ENCODE measurements around the gene STAB2.

STAB2 gene

DNA sequence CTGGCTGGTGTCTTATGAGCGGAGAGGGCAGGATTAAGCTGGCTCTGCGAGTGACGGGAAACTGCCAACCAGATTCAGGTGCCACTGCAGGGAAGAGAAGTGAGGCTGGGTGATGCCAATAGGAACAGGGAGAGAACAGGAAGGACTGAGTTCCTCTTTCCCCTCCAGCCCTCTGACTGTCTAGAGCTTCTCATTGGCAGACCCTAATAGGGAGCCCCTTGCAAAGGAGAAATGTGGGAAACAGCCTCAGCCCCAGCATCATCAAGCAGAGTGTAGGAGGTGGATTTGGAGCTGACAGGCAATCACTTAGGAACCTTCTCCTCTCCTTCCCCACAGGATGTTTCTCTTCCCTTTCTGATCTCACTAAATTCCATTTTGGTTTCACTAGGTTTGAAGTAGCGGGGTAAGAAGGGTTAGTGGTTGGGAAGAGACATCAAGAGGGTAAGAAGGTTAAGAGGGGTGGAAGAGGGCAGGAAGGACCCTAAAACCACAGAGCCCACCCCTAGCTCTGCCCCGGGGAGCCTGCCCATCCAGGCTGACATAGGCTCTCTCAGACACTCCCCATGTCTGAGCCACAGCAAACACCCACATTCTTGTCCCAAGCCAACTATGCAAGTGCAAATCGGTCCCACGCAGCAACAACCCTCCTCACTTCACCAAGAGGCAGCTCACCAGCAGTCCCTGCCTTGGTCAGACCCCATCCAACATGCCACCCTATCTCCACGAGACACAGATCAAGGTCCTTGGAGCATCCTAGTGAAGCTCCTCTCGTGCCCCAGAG, 111.1 kb downstream of the STAB2 start:
- no peak for FAIRE-seq

DNA sequence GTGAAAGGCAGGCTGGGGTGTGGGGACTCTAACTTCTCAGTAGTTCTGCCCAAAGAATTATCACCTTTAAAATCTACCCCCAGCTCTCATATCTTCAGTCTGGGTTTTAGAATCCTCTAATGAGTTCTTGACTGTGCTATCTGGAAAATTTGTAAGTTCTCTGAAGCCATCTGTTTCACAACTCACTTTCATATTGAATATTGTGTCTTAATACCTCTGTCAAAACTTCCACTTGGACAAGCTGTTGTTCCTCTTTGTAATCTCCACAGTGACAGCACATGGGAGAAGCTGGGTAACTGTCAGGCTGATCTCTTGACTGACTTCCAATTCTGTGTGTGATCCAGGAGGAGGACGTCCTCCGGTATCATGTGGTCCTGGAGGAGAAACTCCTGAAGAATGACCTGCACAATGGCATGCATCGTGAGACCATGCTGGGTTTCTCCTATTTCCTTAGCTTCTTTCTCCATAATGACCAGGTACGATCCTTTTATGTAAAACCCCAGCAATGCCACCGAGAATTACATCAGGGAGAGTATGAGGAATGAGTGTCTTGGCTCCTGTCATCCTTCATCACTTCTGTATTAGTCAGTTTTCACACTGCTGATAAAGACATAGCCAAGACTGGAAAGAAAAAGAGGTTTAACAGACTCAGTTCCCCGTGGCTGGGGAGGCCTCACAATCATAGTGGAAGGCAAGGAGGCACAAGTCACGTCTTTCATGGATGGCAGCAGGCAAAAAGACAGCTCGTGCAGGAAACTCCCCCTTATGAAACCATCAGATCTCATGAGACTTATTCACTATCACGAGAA, 111.9 kb downstream of the STAB2 start:
- FAIRE-seq: no peak

DNA sequence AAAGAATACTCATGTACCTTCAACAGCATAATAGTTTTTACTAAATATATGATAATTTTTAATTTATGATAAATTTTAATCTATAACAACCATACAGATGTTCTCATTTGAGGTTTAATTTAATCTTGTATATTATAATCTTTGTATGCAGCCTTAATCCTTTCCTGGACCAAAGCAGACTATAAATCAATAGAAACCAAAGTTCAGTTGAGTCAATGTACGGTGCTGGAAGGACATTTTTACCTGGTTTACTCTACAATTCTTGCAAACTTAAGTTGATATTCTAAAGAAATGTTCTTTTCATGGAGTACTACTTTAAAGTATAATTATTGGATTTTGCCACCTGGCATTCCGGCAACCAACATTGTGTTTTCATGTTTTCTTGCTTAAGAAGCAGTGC, 118.0 kb downstream of the STAB2 start:
- no peak for FAIRE-seq

DNA sequence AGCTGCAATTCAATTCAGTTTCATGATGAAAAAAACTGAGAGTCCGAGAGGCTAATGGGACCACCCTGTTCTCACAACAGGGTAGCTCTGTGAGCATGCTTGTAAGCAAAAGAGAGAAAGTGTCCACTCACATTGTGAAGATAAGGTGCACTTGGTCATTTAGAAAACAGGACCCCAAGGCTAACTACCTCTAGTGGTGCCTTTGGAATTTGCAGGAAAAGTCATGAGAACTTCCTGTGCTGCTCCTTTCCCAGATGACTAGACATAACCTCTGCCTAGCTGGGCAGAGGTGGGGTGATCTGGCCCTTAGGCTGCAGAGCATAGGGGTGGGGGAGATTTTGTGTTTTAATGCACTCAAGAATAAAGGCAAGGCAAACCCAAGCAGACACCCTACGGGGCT, 118.9 kb downstream of the STAB2 start:
- FAIRE-seq: no peak

DNA sequence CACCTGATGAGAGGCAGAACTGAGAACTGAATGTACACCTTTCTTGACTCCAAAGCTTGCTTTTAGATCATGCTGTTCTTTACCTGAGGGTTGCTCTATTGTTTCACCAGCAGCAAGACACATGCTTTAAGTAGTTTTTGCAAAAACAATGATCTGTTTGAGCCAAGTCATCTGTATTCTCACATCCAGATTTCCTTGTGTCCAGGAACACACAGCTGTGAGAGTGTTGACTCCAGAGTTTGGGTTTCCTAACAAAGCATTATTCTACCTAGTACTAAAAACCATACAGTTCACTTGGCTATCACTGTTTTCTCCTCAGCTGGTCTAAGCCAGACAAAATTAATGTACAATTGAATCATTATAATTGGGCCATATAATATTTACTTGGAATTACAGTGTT, 120.4 kb downstream of the STAB2 start:
- FAIRE-seq: no peak

DNA sequence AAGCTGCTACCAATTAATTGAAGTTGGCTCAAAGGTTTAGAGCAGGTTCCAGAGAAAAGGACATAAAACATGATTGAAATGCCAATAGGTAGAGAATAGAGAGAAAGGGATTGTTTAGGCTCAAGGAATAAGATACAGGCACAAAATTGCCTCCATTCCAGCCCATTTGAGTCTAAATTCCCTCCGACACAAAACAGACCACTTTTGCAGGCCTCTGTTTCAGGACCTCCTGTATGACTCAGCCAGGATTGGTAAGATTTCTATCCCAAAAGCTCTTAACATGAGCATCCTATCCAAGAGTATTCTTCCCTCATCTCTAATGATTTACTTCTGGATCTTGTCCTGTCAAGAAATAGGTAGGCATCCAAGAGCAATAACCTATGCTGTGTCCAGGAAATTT, 123.5 kb downstream of the STAB2 start:
- FAIRE-seq: no peak

DNA sequence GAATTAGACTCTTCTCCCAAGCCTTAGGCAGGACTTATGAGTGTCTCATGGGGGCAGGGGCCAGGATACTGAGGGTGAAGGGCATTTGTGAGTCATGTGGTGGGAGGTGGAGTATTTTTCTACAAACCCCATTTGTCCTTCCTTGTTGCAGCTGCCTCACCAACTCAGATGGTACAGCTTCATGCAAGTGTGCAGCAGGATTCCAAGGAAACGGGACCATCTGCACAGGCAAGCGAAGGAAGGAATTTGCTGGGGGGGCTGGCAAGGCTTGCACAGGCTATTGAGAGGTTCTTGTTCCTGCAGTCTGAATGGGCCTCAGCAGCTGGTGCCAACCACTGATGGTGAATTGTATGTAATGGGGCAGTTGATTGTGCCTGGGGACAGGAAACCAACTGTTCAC, 125.1 kb downstream of the STAB2 start:
- no peak for FAIRE-seq

DNA sequence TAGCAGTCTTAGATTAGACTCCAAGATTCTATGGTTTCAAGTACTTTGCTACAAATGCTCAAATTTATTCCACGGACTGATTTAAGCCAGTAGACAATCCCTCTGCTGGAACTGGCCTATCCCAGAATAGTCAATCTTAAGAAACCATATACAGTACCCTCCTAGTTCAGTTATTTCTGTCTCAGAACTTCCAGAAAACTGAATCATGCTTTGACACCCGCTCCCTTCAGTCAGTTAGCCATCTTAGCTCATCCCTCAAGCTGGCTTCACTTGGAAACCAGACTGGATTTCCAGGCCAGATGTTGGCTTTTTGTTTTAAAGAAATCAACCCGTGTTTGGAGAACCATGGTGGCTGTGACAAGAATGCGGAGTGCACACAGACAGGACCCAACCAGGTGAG, 128.4 kb downstream of the STAB2 start:
- FAIRE-seq: no peak

DNA sequence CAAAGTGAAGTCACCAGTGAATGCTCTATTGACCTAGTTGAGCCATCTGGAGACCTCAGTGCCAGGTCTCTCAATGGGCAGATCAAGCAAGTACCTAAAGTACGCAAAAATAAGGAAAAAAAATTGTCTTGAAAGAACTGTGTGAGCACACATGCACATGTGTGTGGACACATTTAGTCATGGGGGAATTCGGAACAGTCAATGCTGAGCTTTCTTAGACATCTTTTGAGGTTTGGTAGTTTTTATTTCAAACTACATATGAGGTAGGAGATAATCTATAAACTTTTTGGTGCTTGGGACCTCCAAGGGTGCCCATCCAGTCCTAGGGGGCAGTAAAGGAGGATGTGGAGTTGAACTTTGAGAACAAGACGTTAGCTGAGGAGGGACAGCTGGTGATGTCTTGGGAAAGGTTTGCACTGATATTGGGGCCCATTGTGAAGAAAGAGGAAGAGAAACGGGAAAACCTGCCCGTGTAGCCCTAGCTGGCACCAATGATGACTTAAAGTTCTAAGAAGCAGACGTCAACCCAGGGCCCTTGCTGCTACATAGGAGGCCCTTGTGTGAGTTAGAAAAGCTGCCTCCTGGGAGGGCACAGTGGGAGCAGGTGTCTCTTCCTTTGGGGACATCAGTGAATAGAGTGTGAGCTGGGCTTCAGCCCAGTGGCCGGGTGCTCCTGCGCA, 129.6 kb downstream of the STAB2 start:
- FAIRE-seq: no peak

DNA sequence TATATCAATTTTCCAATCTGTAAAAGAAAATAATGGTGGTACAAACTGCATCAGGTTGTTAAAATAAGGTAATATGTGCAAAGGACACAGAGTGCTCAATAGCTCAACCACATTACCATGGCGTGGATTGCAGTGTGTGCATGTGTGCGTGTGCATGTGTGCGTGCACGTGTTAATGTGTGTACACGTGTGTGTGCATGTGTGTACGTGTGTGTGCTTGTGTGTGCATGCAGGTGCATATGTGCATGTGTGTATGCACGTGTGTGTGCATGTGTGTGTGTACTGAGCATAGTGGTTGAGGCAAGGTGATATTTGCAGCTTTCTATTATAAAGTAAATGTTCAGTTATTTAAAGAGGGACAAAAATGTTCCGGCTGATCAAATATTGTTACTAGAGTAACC, 138.3 kb downstream of the STAB2 start:
- no peak for FAIRE-seq

DNA sequence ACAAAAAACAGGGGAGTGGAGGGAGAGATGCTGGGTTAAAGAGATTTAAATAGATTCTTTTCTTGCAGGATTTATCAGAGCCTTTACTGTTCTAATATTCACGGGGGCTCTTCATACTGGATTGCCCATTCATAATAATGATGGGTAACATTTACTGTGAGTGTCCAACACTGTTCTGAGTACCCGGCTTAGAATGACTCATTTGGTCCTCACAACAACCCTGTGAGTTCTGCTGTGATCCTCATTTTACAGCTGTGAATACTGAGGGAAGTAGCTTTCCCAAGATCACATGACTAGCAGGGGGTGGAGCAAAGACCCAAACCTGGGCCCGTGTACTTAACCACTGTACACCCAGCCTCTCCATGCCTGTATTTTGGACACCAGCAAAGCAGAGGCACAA, 140.6 kb downstream of the STAB2 start:
- no peak for FAIRE-seq

DNA sequence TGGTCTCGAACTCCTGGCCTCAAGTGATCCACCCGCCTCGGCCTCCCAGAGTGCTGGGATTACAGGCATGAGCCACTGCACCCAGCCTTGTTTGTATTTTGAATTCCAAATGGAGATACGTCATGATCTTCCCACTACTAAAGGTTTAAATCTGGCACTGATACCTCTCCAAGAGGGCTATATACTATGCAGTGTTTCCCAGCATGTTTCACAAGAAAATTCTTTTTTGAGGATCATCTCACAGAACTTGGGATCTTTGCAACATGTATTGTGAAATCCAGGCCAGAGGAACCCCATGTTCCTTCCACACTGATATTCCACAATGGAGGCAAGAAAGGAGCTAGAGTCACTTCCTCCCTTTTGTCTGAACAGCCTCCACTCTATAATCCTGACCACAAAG, 141.2 kb downstream of the STAB2 start:
- no peak for FAIRE-seq

DNA sequence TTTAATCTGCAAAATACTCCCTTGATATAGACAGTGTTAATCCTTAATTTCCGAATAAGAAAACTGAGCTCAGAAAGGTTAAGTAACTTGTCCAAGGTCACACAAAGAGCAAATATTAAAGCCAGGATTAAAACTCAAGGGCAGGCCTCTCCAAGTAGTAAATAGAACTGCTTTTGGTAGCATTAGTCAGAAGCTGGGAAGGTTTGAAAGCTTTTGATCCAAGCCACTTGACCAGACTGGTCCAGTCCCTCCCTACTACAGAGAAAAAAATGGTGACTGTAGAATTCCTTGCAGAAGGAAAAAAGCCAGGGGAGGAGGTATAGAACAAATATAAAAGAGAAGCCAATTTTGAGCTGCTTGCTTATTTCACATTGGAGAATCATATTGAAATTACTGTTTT, 142.4 kb downstream of the STAB2 start:
- FAIRE-seq: no peak

DNA sequence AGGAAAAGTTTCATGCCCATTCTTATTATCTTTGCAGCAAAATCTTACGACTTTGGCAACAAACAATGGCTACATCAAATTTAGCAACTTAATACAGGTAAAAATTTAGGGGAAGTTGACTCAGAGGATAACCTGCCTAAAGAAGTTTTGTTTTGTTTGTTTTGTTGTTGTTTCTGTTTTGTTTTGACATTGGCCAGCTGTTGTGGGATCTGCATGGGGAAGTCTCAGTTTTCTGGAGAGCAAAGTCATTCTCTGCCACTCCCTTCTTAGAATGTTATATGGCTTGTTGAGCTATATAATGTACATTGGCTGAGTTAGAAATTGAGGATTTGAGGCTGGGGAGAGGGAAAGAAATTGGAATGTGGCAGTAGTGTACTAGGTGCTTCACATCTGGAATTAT, 144.5 kb downstream of the STAB2 start:
- FAIRE-seq: no peak

DNA sequence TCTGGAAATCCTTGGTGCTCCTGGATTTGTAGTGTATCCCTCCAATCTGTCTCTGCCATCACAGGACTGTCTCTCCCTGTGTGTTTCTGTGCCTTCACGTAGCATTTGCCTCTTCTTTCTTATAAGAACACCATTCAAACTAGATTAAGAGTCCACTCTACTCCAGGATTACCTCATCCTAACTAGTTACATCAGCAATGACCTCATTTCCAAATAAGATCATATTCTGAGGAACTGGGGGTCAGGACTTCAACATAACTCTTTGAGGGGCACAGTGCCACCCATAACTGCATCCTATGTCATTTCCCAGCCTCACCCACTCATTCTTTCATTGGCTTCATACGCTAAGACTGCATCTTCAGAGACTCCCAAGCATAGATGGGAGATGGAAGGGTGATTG, 147.8 kb downstream of the STAB2 start:
- no peak for FAIRE-seq

DNA sequence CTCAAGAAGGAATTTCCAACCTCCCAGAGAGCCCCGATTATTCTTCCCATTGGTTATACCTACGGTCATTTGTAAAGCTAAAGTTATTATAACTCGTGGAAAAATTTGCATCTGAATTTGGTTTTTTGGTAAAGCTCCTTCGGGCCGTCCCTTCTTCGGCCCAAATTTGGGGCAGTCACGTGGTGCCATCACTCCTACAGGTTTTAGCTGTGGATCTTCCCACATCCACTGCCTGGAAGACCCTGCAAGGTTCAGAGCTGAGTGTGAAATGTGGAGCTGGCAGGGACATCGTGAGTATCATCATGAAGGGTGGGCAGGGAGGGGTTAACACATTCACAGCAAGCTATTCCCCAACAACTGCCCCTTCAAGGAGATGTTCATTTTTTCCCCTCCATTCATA, 148.2 kb downstream of the STAB2 start:
- FAIRE-seq: no peak

DNA sequence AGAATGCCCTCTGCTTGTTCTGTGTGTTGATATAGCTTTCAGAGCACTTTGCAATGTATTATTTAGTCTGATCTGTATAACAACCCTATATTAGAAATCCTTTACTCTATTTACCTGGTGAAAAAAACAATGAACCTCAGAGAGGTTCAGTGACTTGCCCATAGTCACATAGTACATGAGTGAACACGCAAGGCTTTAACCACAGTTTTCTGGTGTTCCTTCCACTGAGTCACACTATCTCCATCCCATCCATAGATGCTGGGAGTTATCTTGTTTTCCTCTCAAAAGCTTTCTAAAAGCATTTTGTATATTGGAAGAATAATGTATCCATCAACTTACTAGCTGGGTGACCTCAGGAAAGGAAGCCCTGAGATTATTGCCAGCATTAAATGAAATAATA, 149.5 kb downstream of the STAB2 start:
- no peak for FAIRE-seq

DNA sequence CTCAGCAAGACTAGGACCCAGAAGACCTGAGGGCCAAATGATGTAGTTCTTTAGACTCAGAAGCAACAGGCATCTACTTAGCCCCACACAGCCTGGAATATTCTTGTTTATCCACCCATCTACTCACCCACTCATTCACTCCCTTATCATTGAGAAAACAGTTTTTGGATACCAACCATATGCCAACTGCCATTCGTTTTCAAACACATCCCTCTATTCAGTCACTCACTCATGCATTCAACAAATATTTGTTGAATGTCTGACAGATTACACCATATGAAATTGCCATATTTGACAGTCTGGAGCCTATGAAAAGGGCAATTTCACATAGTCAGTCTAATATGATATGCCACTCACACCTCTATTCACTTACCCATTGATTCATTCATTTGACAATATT, 150.8 kb downstream of the STAB2 start:
- FAIRE-seq: no peak

DNA sequence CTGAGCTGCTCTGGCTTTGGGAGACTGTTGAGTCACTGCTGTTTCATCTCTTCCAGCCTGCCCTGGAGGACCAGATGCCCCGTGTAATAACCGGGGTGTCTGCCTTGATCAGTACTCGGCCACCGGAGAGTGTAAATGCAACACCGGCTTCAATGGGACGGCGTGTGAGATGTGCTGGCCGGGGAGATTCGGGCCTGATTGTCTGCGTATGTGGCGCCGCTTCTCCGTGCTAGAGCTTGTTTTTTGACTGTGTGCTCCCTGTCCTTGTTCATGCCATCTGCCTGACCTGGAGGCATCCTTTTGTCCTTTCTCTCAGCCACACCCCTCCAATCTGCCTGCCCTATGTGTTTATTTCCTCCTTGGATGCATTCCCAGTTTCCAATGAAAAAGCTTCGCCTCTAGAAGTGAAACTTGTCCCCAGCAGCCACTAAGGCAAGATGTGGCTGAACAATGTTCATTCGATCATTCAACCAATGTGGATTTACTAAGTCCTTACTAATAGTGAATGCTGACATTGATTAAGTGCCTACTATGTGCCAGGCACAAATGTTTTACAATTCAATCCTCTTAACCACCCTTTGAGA, 155.4 kb downstream of the STAB2 start:
- no peak for FAIRE-seq

DNA sequence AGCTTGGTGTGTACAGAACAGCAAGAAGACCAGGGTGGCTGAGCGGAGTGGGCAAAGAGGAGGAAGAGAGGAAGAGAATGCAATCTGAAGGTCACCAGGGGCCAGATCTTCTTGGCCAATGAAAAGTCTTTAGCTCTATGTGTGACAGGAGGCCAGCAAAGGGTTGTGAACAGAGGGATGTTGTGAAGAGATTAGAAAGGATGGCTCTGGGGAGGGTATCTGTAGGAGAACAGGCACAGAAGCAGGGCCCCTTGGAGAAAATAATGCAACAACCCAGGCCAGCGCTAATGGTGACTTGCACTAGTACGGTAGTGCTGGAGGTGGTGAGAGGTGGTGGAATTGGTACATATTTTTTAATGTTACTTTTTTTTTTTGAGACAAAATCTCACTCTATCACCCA, 156.7 kb downstream of the STAB2 start:
- FAIRE-seq: no peak

DNA sequence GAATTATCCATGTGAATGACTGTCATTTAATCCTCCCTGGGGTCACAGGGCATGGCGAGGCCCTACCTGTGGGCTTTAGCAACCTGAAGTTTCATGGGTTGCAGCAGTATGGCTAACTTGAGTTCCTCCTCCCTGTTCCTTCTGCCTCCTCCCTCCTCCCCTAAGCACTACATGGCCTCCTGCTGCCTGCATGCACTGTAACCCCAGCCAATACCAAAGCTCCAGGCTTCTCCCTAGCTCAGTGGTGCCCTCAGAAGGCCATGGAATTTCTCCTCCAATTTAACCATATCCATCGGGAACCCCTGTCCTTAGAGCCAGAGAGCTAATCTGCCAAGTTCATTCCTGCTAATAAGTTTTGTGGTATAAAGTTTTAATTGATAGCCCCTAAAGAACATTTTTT, 158.9 kb downstream of the STAB2 start:
- FAIRE-seq: no peak

DNA sequence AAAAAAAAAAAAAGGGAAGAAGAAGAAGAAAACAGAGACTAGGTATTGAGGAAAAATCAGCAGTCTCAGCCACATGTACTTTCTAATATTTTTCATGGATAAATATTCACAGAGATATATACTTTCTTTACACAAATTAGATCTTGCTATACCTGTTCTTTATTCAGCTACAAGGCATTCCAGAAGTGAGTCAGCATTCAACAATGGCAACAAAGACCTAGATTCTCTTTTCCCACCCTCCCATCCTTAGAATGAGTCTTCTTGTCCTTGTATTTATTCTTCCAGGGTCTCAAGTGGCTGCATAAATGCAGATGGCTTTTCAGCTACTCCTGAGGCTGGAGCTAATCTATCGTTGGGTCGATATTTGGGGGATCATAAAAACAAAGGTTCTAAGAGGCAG, 160.9 kb downstream of the STAB2 start:
- no peak for FAIRE-seq

DNA sequence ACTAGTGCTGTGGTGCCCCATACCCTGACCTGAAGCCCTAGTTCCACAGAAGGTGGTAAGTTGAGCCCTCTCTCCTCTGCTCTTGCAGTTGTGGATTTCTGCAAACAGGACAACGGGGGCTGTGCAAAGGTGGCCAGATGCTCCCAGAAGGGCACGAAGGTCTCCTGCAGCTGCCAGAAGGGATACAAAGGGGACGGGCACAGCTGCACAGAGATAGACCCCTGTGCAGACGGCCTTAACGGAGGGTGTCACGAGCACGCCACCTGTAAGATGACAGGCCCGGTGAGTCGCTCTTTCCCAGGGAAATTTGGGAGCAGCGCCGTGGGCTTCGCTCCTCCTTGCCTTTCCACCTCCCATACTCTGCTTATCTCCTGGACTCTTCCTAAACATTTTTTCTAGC, 161.8 kb downstream of the STAB2 start:
- no peak for FAIRE-seq

DNA sequence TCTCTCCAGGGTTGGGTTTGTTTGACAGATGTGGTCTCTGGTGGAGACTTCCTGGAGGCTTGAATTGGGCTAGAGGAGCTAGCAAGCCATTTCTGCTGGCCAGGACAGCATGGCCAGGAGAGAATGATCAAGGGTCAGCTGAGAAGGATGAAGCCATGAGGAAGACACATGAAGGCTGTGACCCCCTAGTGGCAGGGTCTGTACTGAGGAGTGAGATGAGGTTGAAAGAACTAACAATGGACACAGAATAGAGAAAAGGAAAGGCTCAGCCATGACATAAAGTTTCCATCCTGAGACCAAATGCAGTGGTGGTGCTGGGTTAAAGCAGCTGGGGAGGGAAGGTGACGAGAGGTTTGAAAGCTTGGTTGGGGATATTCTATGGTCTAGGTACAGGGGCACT, 164.1 kb downstream of the STAB2 start:
- FAIRE-seq: no peak

All from G401.6 (cell line).